GM19023 (cell line): Measurements from ENCODE around the gene NPAS3.

ENCODE experiments used
- ATAC-seq: cut with Tn5 transposase; IDR thresholded peaks from one replicate; pipeline ENCODE4 v1.9.1; 2021; ENCODE audit warnings: mild to moderate bottlenecking, moderate library complexity; ENCODE audit not compliant: unreplicated experiment

NPAS3 gene

DNA sequence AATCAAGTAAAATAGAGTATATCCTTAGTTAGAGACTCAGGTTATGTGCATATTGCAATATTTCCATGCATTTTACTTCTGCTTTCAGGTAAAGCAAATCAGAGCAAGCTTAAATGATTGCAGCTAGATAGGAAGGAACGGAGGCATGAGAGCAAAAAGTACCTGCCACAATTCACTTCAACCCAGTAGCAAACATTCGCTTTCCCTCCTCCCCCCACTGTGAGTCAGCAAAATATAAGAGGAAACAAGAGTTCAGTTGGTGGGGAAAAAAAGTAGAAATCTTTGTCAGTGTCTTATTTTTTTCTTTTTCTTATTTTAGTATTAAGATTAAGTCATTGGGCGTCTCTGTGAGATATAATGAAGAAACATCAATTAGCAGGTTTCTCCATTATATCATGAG, 475.4 kb downstream of the NPAS3 start:
- ATAC-seq = no peak

DNA sequence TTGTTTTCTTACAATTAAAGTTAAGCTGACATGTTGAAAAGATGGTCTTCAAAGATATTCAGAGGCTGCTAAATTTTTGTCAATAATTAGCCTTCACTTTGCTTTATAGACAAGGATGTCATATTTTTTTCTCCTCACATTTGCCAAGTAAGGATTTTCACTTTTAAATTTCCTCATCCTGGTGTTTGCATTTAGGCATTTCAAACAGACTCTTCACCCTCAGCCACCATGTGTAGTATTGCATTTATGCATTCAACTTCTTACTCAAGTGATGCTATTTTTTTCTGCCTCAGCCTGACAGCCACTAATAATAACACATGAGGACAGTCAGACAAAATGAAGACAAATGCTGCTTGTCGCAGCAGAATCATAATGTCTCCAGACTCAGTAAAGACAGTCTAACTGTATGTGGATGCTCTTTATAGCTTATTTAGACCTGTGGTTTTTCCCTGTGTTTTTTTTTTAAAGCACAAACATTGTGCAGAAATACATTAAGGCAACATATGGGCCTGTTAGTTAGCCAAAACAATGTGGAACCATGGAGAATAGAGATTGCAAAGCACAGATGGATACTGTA, 481.5 kb downstream of the NPAS3 start:
- ATAC-seq = no peak

GRCh38 chr14:33430414-33431035, 491.8 kb downstream of the NPAS3 start:
- no peak for ATAC-seq

DNA sequence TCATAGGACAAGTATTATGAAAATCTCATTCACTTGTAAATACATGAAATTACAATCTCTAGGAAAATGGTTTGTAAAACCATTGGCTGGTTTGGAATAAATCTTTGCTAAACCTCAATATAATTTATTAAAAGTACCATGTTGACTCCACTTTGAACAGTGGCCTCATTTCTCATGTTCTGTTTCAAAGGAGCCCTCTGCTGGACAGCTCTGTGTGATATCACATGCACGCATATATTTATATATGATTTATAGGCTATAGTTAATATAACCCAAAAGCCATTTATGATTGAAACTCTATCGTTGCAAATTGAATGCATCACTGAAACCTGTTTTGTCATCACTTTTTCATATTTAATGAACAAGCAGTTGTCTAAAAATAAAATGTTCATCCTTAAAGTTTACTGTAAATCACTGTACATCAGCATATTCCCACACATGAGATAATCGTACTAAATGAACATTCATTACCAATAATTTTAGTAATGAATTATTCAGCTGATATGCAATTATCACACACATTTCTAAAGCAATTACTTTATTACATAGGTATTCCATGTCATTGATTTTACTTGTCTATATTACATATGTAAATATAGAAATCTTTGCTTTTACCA, 493.8 kb downstream of the NPAS3 start:
- ATAC-seq = no peak

DNA sequence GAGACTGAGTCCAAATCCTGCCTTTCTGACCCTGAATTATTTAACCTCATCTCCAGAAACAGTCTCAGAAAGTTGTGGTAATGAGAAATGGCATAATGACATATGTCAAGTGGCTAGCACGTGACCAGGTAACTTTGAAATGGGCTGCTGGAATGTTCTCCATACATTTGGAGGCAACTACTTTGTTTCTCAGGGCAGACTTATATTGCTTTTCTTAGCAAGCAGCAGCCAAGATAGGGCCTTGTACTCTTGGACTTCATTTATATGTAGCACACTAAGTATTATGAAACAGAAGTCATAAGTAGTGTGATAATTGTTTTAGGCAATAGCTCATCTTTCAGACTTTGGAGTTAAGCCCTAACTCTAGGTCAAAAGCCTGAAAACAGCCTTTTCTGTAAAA, 494.7 kb downstream of the NPAS3 start:
- no peak for ATAC-seq

DNA sequence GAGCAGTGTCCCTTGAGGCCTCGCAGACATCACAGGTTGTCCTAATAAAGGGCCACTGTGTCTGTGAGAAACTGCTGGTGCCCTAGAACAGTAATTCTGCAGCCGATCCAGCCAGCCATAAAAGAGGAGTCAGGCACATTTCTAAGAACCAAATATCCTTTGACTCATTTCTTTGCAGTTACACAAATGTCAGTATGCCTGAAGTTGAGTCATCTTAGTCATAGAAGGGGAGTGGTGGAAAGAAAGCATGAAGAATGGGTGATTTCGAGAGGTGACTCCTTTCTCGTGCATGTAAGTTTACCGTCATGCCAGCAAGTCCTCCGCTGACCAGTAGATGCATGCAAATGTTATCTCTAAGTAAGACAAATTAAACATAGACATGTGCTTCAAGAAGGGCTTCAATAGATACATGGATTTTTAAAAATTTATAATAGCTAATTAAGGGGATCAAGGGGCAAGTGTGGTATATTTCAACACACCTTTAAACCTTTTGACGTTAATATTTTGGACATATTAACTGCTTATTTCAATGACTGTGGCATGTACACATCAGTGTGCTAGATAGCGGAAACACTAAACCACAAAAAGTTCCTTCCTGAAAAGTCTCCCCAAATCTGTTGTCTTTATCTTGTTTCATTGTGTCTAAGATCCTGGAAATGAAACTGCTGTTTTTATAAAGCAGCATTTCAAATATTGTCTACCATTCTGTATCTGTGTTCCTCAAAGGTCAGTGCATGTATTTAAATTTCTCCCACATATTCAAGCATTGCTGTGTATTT, 497.4 kb downstream of the NPAS3 start:
- no peak for ATAC-seq

GRCh38 chr14:33441633-33442032, 503.0 kb downstream of the NPAS3 start:
- ATAC-seq = no peak

GRCh38 chr14:33444136-33444535, 505.5 kb downstream of the NPAS3 start:
- no peak for ATAC-seq

- ATAC-seq = no peak
Measured at GRCh38 chr14:33449268-33449667, 510.6 kb downstream of the NPAS3 start.

- no peak for ATAC-seq
Measured at GRCh38 chr14:33449703-33450395, 511.2 kb downstream of the NPAS3 start.

- no peak for ATAC-seq
Measured at GRCh38 chr14:33450416-33450815, 511.7 kb downstream of the NPAS3 start.

GRCh38 chr14:33451211-33451610, 512.5 kb downstream of the NPAS3 start:
- no peak for ATAC-seq

- no peak for ATAC-seq
Measured at GRCh38 chr14:33452995-33453394, 514.3 kb downstream of the NPAS3 start.

- no peak for ATAC-seq
Measured at GRCh38 chr14:33454022-33454595, 515.4 kb downstream of the NPAS3 start.

DNA sequence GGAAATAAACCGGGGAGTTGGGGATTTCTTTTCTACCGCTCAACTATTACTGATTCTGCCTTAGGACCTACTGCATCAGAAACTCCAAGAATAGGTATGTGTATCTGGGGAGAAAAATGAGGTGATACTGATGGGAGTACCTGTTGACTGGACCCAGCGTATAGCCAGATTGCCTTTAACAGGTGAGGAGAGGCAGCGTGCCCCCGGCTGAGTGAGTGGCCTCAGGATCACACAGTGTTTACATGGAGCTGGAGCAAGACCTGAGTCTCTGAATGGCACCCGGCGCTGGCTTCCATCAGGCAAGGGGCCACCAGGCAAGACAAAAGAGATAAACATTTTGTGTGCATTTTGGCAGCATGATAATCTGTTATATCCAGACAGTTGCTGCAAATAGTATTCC, 516.0 kb downstream of the NPAS3 start:
- no peak for ATAC-seq

DNA sequence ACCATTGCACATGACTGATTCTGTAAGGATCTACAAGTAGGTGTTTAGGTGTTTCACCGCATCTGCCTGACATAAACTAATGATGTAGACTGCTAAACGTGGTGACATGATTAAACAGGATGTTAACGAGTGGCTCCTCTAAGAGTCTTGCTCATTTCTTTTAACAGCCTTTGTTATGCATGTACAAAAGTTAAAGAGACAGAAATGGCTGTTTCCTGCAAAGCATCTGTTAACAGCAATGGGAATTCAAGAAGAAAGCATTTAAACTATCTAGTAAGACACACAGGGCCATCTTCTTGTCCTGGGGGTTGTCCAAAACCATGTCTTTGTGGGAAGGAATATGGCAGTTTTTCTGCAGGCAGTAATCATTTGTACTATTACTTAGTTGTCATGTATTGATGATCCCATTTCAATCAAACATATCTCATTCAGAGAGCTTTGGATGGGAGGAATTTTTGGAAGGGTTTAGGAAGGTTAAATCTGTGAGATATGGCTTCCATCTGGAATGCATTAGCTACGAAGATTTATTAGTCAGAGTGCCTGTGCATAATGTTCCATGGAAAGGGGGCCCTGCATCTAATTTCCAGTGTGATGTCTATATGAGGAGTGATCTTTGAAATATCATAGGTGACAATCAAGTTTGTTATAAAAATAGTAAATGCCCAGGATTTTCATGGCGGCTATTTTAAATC, 517.1 kb downstream of the NPAS3 start:
- no peak for ATAC-seq

GRCh38 chr14:33457021-33457420, 518.3 kb downstream of the NPAS3 start:
- no peak for ATAC-seq

DNA sequence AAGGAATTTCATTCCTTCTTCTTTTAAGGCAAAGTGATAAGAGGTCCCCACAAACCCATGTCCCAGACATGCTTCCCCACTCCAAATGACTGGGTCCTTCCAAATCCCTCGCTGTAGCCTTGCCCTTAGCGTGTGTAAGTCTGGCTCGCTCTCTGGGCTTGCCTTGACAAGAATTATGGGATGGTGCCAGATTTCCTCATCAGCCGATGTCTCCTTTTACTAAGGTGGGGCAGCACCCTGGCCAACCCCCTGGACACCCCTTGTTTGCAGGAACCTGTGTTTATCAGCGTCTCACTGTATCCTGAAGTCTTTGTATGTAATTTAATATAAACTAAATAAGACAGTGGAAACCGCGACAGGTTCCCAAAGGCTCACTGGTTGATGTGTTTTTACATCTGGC, 518.9 kb downstream of the NPAS3 start:
- ATAC-seq = no peak

DNA sequence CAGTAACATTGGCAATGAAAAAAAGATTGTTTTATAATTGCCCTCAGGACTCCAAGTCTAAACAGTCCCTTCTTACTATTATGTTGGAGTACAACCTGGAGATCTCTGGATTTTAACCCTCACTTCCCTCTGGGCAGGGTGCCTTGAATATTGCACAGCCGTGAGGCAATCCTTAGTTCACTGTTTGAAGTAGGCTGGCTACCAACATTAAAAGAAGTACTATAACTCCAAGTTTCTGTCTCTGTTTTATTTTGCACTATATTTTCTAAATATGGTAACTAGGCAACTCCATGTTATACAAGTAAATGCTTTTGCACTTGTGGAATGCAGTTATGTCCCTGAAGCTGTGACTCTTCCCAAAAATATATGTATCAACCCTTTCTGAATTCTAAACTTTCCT, 521.5 kb downstream of the NPAS3 start:
- ATAC-seq = no peak

DNA sequence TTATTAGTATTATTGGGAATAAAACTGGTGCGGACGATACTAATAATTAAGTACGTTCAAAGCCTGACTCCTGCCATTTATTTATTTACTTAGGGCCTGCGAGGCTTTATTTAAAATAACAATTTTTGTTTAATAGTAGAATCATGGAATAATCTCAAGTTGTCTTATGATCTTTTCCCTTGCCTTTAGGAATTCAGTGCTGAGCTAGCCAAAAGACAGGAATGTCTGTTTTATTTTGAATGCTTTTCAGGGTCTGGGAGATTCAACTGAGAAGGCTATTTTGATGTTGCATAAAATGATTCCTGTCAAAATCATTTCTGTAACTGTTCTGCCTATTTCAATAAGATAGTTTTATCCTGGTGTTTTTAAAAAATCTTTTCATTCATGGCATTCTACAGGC, 522.4 kb downstream of the NPAS3 start:
- ATAC-seq = no peak
